Stimulated activated CD8-positive, alpha-beta memory T cell treated with anti-CD3 and anti-CD28 coated beads, Interleukin-15, amount 100 ng/mL, for 1 hour (primary cell): ENCODE results near the gene BLCAP.
"Not testable (repeated sequence)": the region's sequence is repeated elsewhere in the genome, so short reads cannot be mapped to it uniquely, and the experiment has no call there.

Experiments
- DNase-seq: peaks from one replicate; pipeline ENCODE4 v3.0.0-alpha.2; 2020; ENCODE audit warnings: low read depth

BLCAP gene

GRCh38 chr20:37513779-37514359 is 13.8 kb downstream of the BLCAP start:
- DNase-seq, result no peak

- no peak for DNase-seq
Measured at GRCh38 chr20:37511610-37512275, 15.9 kb downstream of the BLCAP start.

- no peak for DNase-seq
Measured at GRCh38 chr20:37510226-37510625, 17.4 kb downstream of the BLCAP start.

- DNase-seq, result no peak
Measured at GRCh38 chr20:37506152-37506725, 21.4 kb downstream of the BLCAP start.

GRCh38 chr20:37505263-37506151 is 22.2 kb downstream of the BLCAP start:
- DNase-seq, result no peak

GRCh38 chr20:37504404-37505096 is 23.1 kb downstream of the BLCAP start:
- no peak for DNase-seq

GRCh38 chr20:37503256-37503927 is 24.3 kb downstream of the BLCAP start:
- DNase-seq, result no peak

- DNase-seq, result no peak
Measured at GRCh38 chr20:37502654-37503053, 25.0 kb downstream of the BLCAP start.

GRCh38 chr20:37501940-37502339 is 25.7 kb downstream of the BLCAP start:
- DNase-seq, result no peak

GRCh38 chr20:37500311-37500710 is 27.4 kb downstream of the BLCAP start:
- DNase-seq, result no peak

- DNase-seq, result no peak
Measured at GRCh38 chr20:37498066-37498665, 29.5 kb downstream of the BLCAP start.

GRCh38 chr20:37494796-37495195 is 32.9 kb downstream of the BLCAP start:
- DNase-seq, result no peak

- no peak for DNase-seq
Measured at GRCh38 chr20:37494301-37494700, 33.4 kb downstream of the BLCAP start.

GRCh38 chr20:37492945-37493344 is 34.7 kb downstream of the BLCAP start:
- DNase-seq, result no peak

GRCh38 chr20:37492096-37492625 is 35.5 kb downstream of the BLCAP start:
- DNase-seq, result no peak

- DNase-seq, result no peak
Measured at GRCh38 chr20:37490663-37491350, 36.9 kb downstream of the BLCAP start.

- DNase-seq, result not testable (repeated sequence)
Measured at GRCh38 chr20:37486209-37486608, 41.5 kb downstream of the BLCAP start.

GRCh38 chr20:37484331-37484730 is 43.3 kb downstream of the BLCAP start:
- no peak for DNase-seq

- DNase-seq, result no peak
Measured at GRCh38 chr20:37481610-37482009, 46.1 kb downstream of the BLCAP start.

- no peak for DNase-seq
Measured at GRCh38 chr20:37480919-37481318, 46.8 kb downstream of the BLCAP start.
